Activated CD4-positive, alpha-beta T cell treated with anti-CD3 and anti-CD28 coated beads, Interleukin-2, amount 50 U/mL, for 4 hours (primary cell): Measurements from ENCODE around the gene ACOT7.
A peak's percentile ranks its signal among the peaks of the same experiment; 100 is the strongest.
"Not testable (repeated sequence)": the region's sequence is repeated elsewhere in the genome, so short reads cannot be mapped to it uniquely, and the experiment has no call there.

Experiments used
- DNase-seq, 2 experiments: peaks; one replicate each; pipeline ENCODE4 v3.0.0-alpha.2; 2020

ACOT7 gene

DNA sequence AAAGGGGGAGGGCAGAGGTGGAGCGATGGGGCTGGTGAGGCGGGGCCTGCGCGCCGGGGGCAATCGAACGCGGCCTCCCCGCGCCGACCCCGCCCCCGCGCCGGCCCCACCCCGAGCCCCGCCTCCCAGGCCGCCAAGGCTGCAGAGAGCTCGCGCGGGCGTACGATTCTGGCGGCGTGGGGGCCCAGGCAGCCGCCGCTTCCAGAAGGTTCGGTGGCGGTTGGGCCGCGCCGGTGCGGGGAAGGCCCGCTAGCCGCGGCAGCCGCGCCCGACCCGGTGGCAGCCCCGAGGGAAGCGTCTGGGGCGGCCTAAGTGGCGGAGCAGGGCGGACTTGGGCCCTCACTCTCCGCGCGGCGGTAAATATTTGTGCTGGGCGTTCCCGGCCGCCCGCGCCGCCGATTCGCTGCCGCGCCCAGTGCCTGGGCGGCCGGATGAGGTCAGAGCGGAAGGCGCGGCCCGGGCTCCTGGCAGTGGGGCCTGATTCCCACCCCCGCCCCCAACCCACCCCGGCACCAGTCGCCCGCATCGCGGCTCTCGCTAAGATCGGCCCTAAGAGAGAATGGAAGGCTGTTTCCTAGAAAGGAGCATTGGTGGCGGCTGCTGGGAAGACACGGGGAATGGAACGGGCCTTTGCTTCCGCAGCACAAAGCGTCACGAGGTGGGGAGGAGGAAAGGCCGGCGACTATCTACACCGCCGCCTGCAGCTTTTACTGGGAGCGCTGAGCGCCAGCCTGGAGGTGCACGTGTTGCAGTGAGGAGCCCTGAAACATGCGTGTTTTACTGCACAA lies at the start of gene ACOT7:
TSS of gene ACOT7 (minus strand) at position 368 of the 788 bp plus-strand sequence. CDS start 368 bp downstream, outside the sequence.
- peak; percentile 89 to 90 for DNase-seq

- DNase-seq: no peak
Observed at GRCh38 chr1:6441586-6441985, 48.0 kb upstream of the ACOT7 start.

DNA sequence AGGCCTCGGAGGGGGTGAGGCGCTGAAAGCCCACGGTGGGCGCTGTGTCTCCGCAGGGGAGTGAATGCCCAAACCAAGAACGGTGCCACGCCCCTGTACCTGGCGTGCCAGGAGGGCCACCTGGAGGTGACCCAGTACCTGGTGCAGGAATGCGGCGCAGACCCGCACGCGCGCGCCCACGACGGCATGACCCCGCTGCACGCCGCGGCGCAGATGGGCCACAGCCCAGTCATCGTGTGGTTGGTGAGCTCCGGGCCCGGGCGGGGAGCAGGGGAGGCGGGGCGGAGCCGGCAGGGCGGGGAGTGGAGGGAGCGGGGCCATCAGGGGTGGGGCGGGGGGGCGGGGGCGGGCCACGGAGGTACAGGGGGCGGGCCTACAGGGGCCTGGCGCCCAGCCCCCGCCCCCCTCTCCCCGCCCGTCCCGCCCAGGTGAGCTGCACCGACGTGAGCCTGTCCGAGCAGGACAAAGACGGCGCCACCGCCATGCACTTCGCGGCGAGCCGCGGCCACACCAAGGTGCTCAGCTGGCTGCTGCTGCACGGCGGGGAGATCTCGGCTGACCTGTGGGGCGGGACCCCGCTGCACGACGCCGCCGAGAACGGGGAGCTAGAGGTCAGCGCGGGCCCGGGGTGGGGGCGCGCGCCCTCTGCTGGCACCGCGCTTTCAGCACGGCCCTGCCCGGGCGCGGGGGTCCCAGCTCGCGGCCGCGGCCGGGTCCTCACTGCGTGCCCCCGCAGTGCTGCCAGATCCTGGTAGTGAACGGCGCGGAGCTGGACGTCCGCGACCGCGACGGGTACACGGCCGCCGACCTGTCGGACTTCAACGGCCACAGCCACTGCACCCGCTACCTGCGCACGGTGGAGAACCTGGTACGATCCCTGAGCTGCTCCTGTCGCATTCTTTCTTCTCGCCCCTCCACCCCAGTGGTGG lies 46.9 kb upstream of the ACOT7 start:
- peak; percentile 68 to 71 for DNase-seq

DNA sequence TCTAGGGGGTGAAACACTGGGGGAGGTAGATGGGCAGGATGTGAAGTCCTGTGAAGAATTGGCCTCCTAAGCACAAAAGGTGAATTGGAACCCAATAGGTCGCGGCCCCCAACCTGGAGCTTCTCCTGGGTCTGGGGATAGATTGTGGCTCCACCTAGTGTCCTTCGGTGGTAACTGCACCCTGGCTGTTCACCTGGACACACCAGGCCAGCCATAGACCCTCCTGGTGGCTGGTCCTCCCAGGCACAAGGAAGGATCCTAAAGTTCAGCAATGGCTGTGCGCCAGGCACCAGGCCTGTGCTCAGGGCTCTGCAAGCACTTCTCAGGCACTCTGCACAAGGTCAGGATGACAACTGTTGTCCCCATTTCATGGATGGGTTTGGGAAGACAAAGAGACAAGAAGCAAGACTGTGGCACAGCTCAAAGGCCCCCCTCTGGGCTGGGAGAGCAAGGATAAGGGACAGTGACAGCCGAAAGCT lies 44.5 kb upstream of the ACOT7 start:
- DNase-seq: peak; percentile 67 to 69

DNA sequence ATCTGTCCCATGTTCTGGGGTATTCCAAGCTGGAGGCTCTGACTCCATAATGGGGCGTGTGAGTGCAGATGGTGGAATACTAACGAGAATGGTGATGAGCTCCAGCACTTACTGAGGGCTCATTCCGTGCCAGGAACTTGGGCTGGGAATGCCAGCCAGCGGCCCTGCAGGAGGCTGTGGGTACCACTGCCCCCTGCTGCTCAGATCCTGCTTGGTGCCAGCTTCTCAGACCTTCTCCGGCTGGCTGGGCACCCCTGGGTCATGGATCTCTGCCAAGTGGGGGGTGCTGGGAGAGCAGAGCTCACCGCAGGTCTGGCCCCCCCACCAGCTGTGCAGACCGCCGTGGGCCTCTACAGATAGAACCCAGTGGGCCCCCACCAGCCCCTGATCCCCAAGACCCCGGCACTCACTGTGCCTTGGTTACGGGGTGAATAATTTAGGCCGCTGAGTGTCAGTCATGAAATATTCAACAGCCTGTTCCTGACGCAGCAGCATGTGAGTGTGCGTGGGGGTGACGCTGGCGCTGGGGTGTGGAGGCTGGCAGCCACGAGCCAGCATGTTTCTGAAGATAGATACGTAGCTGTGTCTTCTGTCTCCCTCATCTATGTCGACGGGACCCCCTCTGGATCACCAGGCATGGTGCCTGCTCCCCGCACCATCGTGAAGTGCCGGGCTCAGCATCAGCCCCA lies 43.6 kb upstream of the ACOT7 start:
- not testable (repeated sequence) for DNase-seq

DNA sequence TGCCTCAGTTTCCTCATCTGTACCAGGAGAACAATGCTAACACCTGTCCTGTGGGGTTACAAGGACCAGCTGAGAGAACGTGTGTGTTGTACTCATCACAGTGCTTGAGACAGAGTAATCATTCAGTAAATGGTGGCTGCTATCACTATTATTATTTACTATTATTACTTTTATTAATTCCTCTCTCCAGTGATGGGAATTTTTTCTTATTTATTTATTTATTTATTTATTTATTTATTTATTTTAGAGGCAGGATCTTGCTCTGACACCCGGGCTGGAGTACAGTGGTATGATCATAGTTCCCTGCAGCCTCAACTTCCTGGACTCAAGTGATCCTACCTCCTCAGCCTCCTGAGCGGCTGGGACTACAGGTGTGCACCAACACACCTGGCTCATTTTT lies 42.7 kb upstream of the ACOT7 start:
- DNase-seq: not testable (repeated sequence)

DNA sequence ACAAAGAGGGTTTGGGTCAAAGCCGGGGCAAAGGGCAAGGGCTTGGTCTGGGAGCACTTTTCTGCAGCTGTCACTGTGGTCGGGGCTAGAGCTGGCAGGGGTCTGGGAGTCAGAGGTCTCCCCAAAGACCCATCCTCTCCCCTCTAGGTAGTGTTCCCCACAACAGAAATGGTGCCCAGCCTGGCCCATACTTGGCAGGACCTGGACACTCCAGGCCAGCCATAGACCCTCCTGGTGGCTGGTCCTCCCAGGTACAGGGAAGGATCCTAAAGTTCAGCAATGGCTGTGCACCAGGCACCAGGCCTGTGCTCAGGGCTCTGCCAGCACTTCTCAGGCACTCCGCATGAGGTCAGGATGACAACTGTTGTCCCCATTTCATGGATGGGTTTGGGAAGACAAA lies 42.0 kb upstream of the ACOT7 start:
- no peak for DNase-seq

- DNase-seq: no peak
Observed at GRCh38 chr1:6435129-6435528, 41.6 kb upstream of the ACOT7 start.

- DNase-seq: no peak
Observed at GRCh38 chr1:6434186-6434585, 40.6 kb upstream of the ACOT7 start.

DNA sequence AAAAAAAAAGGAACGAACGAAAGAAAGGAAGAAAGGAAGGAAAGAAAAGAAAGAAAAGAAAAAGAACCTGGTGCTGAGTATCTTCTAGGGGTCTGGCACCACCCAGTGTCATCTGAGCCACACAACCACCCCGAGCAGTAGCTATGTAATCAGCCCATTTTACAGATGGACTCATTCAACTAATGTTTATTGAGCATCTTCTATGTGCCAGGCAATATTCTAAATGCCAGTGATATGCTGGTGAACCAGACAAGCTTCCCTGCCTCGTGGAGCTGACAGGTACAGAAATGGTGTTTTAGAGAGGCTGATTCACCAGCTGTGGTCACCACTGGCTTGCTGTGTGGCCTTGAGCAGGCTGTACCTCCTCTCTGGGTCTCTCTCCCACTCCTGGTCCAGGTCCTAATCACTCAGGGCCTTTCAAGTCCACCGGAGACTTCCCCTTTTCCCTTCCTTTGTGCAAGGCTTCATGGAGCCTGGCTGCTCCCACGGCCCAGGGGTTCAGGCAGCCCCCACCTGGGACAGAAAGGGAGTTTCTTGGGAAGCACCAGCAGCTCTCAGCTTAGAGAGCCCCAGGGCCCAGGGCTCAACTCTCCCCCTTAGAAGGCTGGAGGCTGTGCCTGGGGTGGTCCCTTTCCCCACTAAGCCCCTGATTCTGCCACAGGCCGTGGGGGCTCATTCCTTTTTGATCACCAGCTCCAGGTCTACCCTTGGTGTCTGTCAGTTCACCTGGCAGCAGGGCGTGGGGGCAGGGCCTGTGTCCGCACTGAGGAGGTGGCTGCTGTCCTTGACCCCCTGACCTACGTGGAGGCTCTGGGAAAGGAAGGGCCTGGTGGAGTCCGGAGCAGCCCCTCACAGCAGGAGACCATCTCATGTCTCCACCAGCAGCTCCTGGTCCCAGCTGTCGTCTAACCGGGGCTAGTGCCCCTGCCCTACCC lies 38.3 kb upstream of the ACOT7 start:
- DNase-seq: not testable (repeated sequence)

GRCh38 chr1:6429660-6430411 lies 36.3 kb upstream of the ACOT7 start:
- DNase-seq: not testable (repeated sequence)

GRCh38 chr1:6428453-6428852 lies 34.9 kb upstream of the ACOT7 start:
- not testable (repeated sequence) for DNase-seq

DNA sequence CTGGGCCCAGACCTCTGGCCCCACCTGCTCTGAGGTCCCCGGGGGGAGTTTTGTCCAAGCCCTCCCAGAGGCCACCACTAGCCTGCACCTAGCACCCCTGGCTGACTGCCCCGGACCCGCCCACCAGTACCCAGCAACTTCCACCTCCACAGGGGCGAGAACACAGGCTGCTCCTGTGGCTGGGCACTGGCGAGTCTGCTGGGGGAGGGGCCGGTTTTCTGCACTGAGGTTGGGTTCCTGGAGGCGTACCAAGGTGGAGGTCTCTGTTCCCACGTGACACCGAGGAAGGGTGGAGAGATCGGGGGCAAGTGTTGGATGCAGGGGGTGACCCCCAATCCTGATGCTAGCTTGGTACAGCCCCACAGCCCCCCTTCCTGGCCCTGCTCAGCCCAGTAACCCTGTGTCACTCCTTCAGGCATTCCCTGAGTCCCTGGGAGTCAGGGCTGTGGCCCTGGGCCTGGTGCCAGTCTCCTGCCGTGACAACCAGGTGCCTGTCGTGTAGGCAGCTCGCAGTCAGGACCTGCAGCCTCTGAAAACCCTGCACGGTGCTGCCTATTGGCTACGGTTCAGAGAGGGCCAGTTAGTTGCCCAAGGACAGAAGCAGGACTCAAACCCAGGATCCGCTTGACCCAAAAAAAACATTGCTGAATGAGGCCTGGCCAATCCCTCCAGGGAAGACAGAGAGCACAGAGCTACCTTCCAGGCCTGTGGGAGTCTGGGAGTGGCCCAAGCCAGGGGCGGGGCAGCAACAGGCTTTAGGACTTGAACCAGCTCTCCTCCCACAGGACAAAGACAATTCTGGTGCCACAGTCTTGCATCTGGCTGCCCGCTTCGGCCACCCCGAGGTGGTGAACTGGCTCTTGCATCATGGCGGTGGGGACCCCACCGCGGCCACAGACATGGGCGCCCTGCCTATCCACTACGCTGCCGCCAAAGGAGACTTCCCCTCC lies 34.1 kb upstream of the ACOT7 start:
- no peak for DNase-seq

- no peak for DNase-seq
Observed at GRCh38 chr1:6426972-6427350, 33.4 kb upstream of the ACOT7 start.

GRCh38 chr1:6426277-6426971 lies 32.9 kb upstream of the ACOT7 start:
- DNase-seq: no peak

DNA sequence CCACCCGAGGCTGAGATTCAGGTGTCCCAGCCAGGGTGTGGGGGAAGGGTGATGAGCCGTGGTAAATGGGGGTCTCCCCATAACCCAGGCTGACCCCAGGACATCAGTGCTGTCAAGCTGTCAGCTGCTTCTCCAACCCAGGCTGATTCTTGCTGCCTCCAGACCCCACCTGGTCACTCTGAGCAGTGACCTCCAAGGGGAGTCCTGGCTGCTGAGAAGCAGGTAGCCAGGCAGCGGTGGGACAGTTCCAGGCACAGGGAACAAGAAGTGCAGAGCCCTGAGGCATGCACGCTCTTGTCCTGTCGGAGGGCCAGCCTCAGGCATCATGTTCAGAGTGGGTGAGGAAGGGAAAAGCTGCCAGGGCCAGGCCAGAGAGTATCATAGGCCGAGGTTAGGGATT lies 32.1 kb upstream of the ACOT7 start:
- no peak for DNase-seq

DNA sequence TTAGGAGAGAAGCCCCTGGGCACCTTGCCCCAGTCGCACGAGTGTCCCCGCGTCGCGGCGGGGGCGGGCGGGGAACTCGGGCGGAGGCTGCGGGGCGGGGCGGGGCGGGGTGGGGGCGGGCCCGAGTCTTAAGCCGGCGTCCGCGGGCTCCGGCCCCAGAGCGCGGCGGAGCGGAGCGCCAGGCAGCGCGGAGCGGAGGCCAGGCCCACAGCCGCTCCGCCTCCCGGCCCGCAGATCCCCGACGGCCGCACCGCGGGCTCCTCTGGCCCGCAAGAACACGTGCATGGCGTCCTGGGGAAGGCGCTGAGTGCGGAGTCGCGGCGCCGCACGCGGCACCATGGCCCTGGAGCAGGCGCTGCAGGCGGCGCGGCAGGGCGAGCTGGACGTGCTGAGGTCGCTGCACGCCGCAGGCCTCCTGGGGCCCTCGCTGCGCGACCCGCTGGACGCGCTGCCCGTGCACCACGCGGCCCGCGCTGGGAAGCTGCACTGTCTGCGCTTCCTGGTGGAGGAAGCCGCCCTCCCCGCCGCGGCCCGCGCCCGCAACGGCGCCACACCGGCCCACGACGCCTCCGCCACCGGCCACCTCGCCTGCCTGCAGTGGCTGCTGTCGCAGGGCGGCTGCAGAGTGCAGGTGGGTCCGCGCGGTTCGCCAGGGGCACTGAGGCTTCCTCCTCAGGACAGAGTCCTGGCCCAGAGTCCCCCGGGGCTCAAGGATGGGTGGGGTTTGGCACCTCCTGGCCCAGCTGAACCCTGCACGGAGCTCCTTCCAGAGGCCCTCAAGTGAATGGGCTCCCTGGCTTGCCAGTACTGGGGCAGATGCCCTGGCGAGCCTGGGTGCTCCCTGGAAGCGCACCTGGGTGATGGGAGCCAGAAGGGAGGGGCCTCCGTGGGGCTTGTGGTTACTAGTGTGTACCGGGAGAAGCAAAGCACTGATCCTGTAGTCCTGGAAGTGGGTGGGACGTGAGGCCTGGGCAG lies 31.3 kb upstream of the ACOT7 start, which contains the start of gene ESPN:
TSS of gene ESPN (plus strand) at position 158 of the 975 bp plus-strand sequence. CDS start at position 338, 180 bp downstream.
- no peak for DNase-seq
